Thyroid gland (tissue), 4 donors: Measurements from ENCODE around the gene GDI2.

Source experiments
- CTCF ChIP-seq, 6 experiments: fragments of 200-600 bp in 3 of 6; fragments of 450-650 bp in 3 of 6; sonication (generic) in 3 of 6; IDR thresholded peaks; one replicate each; pipeline ENCODE4 v1.5.1; 2016 to 2019; ENCODE audit warnings: antibody characterized with exemption in 6 of 6, mild to moderate bottlenecking in 2 of 6, inconsistent platforms in 1 of 6, moderate library complexity in 1 of 6
- POLR2A ChIP-seq, 2 donors: fragments of 450-650 bp; IDR thresholded peaks; one replicate each; pipeline ENCODE4 v1.6.1; 2017; ENCODE audit warnings: antibody characterized with exemption in 2 of 2, mild to moderate bottlenecking in 2 of 2, moderate library complexity in 1 of 2

GRCh38 chr10:5743736-5744135 lies 69.5 kb downstream of the GDI2 start:
- no peak for TF ChIP-seq POLR2A (IDR thresholded peaks at IDR 0.05)
- peak in 4 of 6 experiments; percentile 13 to 28 (median 20) for TF ChIP-seq CTCF (IDR thresholded peaks at IDR 0.05)
